Ureter (tissue), 1 donor: Measurements from ENCODE around the gene PCCB. TPM values are rescaled to one million over a fixed set of nuclear protein-coding genes. Genes with fewer than 3 reads are reported as not detected.

ENCODE experiments used
- total RNA-seq: library from RNA; stranded (reverse); gene quantifications from one replicate; pipeline ENCODE4 v1.2.4, GENCODE V29; 2023
- donor health status: DM: yes; HTN: yes; CAD: no.

The PCCB gene
- total RNA-seq, 1 donor from 2014 or later, result 45.1 TPM

Other genes with a start within 250 kb of the PCCB start
- gene MSL2, start 54.0 kb upstream of the PCCB start, total RNA-seq, result 42.3 TPM